GM23338 (cell line): ENCODE results near the gene EVC2. TPM values are rescaled to one million over a fixed set of nuclear protein-coding genes. Genes with fewer than 3 reads are reported as not detected.

Source experiments
- ATAC-seq: fragments of 200-7000 bp; cut with Tn5 transposase; 3 replicates; pipeline ENCODE4 v1.9.1; 2020
- DNase-seq: peaks from one replicate; pipeline ENCODE4 v3.0.0-alpha.2; 2015; ENCODE audit warnings: low spot score
- H2AFZ ChIP-seq: fragments of 200-600 bp; sonication (generic); 2 replicates; pipeline ENCODE4 v1.8.0; 2016; ENCODE audit warnings: antibody characterized with exemption, mild to moderate bottlenecking, moderate library complexity
- H3F3A ChIP-seq: fragments of 200-600 bp; sonication (generic); replicated peaks from 2 replicates; pipeline ENCODE4 v1.8.0; 2017; ENCODE audit warnings: antibody characterized with exemption, mixed run types, low read depth
- H3K27ac ChIP-seq: fragments of 200-600 bp; sonication (generic); 2 replicates; pipeline ENCODE4 v1.6.1; 2016; ENCODE audit warnings: low read depth
- H3K27me3 ChIP-seq: fragments of 200-600 bp; sonication (generic); 2 replicates; pipeline ENCODE4 v1.8.0; 2016; ENCODE audit warnings: mild to moderate bottlenecking, mixed run types, moderate library complexity; ENCODE audit not compliant: insufficient read depth
- H3K36me3 ChIP-seq: fragments of 200-600 bp; sonication (generic); 2 replicates; pipeline ENCODE4 v1.8.0; 2016; ENCODE audit warnings: mild to moderate bottlenecking; ENCODE audit not compliant: insufficient read depth
- H3K4me1 ChIP-seq: fragments of 200-600 bp; sonication (generic); 2 replicates; pipeline ENCODE4 v1.8.0; 2016; ENCODE audit warnings: mild to moderate bottlenecking, moderate library complexity; ENCODE audit not compliant: insufficient read depth
- H3K4me2 ChIP-seq: fragments of 200-600 bp; sonication (generic); 2 replicates; pipeline ENCODE4 v1.7.1; 2017; ENCODE audit warnings: mixed run types
- H3K4me3 ChIP-seq: fragments of 200-600 bp; sonication (generic); 2 replicates; pipeline ENCODE4 v1.6.1; 2016; ENCODE audit warnings: mixed run types
- H3K79me2 ChIP-seq: fragments of 200-600 bp; sonication (generic); replicated peaks from 2 replicates; pipeline ENCODE4 v1.8.0; 2017; ENCODE audit warnings: mild to moderate bottlenecking; ENCODE audit not compliant: insufficient read depth
- H3K9me2 ChIP-seq: fragments of 200-600 bp; sonication (generic); 2 replicates; pipeline ENCODE4 v1.8.0; 2017; ENCODE audit not compliant: insufficient read depth
- H4K20me1 ChIP-seq: fragments of 200-600 bp; sonication (generic); replicated peaks from 2 replicates; pipeline ENCODE4 v1.8.0; 2017; ENCODE audit warnings: mild to moderate bottlenecking; ENCODE audit not compliant: insufficient read depth
- H3K27ac Mint-ChIP-seq: 2 replicates; pipeline ENCODE4 v1.8.0; 2020; ENCODE audit warnings: inconsistent platforms, mild to moderate bottlenecking, moderate library complexity, mixed read lengths
- H3K27me3 Mint-ChIP-seq: 3 replicates; pipeline ENCODE4 v1.8.0; 2022; ENCODE audit warnings: low read depth, mild to moderate bottlenecking, moderate library complexity, mixed read lengths, inconsistent platforms; ENCODE audit not compliant: insufficient read depth, poor library complexity
- H3K36me3 Mint-ChIP-seq: 3 replicates; pipeline ENCODE4 v1.8.0; 2021; ENCODE audit warnings: low read depth, mild to moderate bottlenecking, inconsistent platforms, moderate library complexity, mixed read lengths
- H3K4me1 Mint-ChIP-seq: 3 replicates; pipeline ENCODE4 v1.8.0; 2020; ENCODE audit warnings: mild to moderate bottlenecking, inconsistent platforms, mixed read lengths
- H3K4me3 Mint-ChIP-seq: 3 replicates; pipeline ENCODE4 v1.8.0; 2021; ENCODE audit warnings: moderate library complexity, mild to moderate bottlenecking, inconsistent platforms, mixed read lengths
- H3K9me3 Mint-ChIP-seq: 3 replicates; pipeline ENCODE4 v1.8.0; 2020; ENCODE audit warnings: moderate library complexity, mild to moderate bottlenecking, inconsistent platforms, mixed read lengths
- CREB1 ChIP-seq: fragments of 250-450 bp; sonication (Bioruptor Pico); IDR thresholded peaks from 2 replicates; pipeline ENCODE4 v1.5.0; 2020; ENCODE audit warnings: low read depth, mild to moderate bottlenecking, moderate library complexity
- ETS1 ChIP-seq: IDR thresholded peaks from 2 replicates; pipeline ENCODE4 v1.6.1; 2016; ENCODE audit warnings: antibody characterized with exemption
- JUNB ChIP-seq: IDR thresholded peaks from one replicate; pipeline ENCODE4 v1.6.1; 2016; ENCODE audit warnings: antibody characterized with exemption; ENCODE audit not compliant: unreplicated experiment
- NANOG ChIP-seq: IDR thresholded peaks from 2 replicates; pipeline ENCODE4 v1.6.1; 2016; ENCODE audit warnings: antibody characterized with exemption, borderline replicate concordance
- POLR2AphosphoS5 ChIP-seq: IDR thresholded peaks from 2 replicates; pipeline ENCODE4 v1.6.1; 2016; ENCODE audit warnings: antibody characterized with exemption, low read depth
- REST ChIP-seq: IDR thresholded peaks from one replicate; pipeline ENCODE4 v1.6.1; 2018; ENCODE audit warnings: antibody characterized with exemption; ENCODE audit not compliant: unreplicated experiment
- STAT1 ChIP-seq: IDR thresholded peaks from one replicate; pipeline ENCODE4 v1.6.1; 2016; ENCODE audit warnings: antibody characterized with exemption; ENCODE audit not compliant: unreplicated experiment
- ZNF114 ChIP-seq: fragments of 250-450 bp; sonication (Bioruptor Pico); IDR thresholded peaks from 2 replicates; pipeline ENCODE4 v1.5.0; 2020; ENCODE audit warnings: mild to moderate bottlenecking, moderate library complexity
- ZNF331 ChIP-seq: fragments of 250-450 bp; sonication (Bioruptor Pico); IDR thresholded peaks from 2 replicates; pipeline ENCODE4 v1.5.0; 2020; ENCODE audit warnings: low read depth, mild to moderate bottlenecking, moderate library complexity
- polyA plus RNA-seq: library from polyadenylated mRNA; unstranded; fragments of >200 nt; fragmentation: Nextera tagmentation; extraction: Ambion mirVana; gene quantifications from 2 replicates; pipeline ENCODE4 v1.2.1, GENCODE V29; 2016
- total RNA-seq: library from RNA; depleted of rRNA; stranded (reverse); fragments of >200 nt; shearing (Covaris generic); gene quantifications from 2 replicates; pipeline ENCODE4 v1.2.3, GENCODE V29; 2014
- TF ChIP-seq, protein P1 (sequence below): fragments of 250-450 bp; sonication (Bioruptor Pico); IDR thresholded peaks from 2 replicates; pipeline ENCODE4 v1.5.0; 2020; ENCODE audit warnings: mild to moderate bottlenecking, moderate library complexity

Gene EVC2
- total and polyA plus RNA-seq, 2 experiments from 2014 or later, result 3.4 to 11.5 TPM

- TF ChIP-seq ETS1, result no peak
These were observed 3.3 kb upstream of the EVC2 start (continued) for GRCh38 chr4:5711479-5712184.

DNA sequence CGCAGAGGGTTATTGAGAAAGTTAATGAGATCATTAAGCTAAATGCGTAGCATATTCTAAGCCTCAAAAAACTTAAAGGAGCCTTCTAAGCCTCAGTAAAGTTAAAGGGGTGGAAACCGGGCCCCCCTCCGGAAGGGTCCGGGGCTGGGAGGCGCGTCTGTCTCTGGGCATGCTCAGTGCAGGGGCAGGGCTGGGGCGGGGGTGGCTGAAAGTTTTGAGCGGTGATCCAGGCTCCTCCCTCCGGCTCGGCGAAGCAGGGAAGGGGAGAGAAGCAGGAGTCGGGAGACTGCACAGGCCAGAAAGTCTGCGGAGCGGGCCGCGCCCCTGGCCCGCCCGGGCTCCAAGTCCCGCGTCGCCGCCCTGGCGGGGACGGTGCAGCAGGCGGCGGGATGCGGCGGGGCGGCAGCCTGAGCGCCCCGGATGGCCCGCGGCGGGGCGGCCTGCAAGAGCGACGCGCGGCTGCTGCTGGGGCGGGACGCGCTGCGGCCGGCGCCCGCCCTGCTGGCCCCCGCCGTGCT, 2.7 kb upstream of the EVC2 start, which contains the start of gene EVC:
Gene EVC, plus strand, starts transcription at position 241 of the 518 bp plus-strand sequence. Its CDS starts 180 bp downstream, at position 421.
- Histone ChIP-seq H3K27me3 (peaks cover 30% of the 10 kb centered on the region), H3K4me3 (peak within 1 kb of the TSS; percentile 77), H3K27ac (no peak within 1 kb of the TSS), H3K36me3 (no peaks in the 10 kb centered on the region), H4K20me1 (no peaks in the 10 kb centered on the region; the same call in 1 of the 2 replicates), H3K79me2 (peaks cover 5% of the 10 kb centered on the region; the same call in 1 of the 2 replicates), H3K4me1 (peaks cover 8% of the 10 kb centered on the region; the same call in 1 of the 2 replicates), H3K4me2 (peak within 1 kb of the TSS; percentile 93), H3K9me2 (no peaks in the 10 kb centered on the region), H3F3A (no peaks in the 10 kb centered on the region), H2AFZ (peak within 1 kb of the TSS; percentile 100)
- ATAC-seq (peak; percentile 68), DNase-seq (peak; percentile 71)
- peaks cover 25% of the 10 kb centered on the region for H3K4me1 Mint-ChIP-seq
- no peak for TF ChIP-seq ZNF114
- no peak for TF ChIP-seq CREB1 (CRISPR knock-in tag)
- TF ChIP-seq ETS1, result no peak
- no peak for TF ChIP-seq ZNF331
- no peak for TF ChIP-seq JUNB
- TF ChIP-seq NANOG, result no peak
- no peak for TF ChIP-seq POLR2AphosphoS5
- TF ChIP-seq STAT1, result no peak
- no peak for TF ChIP-seq REST
- TF ChIP-seq, protein P1, sequence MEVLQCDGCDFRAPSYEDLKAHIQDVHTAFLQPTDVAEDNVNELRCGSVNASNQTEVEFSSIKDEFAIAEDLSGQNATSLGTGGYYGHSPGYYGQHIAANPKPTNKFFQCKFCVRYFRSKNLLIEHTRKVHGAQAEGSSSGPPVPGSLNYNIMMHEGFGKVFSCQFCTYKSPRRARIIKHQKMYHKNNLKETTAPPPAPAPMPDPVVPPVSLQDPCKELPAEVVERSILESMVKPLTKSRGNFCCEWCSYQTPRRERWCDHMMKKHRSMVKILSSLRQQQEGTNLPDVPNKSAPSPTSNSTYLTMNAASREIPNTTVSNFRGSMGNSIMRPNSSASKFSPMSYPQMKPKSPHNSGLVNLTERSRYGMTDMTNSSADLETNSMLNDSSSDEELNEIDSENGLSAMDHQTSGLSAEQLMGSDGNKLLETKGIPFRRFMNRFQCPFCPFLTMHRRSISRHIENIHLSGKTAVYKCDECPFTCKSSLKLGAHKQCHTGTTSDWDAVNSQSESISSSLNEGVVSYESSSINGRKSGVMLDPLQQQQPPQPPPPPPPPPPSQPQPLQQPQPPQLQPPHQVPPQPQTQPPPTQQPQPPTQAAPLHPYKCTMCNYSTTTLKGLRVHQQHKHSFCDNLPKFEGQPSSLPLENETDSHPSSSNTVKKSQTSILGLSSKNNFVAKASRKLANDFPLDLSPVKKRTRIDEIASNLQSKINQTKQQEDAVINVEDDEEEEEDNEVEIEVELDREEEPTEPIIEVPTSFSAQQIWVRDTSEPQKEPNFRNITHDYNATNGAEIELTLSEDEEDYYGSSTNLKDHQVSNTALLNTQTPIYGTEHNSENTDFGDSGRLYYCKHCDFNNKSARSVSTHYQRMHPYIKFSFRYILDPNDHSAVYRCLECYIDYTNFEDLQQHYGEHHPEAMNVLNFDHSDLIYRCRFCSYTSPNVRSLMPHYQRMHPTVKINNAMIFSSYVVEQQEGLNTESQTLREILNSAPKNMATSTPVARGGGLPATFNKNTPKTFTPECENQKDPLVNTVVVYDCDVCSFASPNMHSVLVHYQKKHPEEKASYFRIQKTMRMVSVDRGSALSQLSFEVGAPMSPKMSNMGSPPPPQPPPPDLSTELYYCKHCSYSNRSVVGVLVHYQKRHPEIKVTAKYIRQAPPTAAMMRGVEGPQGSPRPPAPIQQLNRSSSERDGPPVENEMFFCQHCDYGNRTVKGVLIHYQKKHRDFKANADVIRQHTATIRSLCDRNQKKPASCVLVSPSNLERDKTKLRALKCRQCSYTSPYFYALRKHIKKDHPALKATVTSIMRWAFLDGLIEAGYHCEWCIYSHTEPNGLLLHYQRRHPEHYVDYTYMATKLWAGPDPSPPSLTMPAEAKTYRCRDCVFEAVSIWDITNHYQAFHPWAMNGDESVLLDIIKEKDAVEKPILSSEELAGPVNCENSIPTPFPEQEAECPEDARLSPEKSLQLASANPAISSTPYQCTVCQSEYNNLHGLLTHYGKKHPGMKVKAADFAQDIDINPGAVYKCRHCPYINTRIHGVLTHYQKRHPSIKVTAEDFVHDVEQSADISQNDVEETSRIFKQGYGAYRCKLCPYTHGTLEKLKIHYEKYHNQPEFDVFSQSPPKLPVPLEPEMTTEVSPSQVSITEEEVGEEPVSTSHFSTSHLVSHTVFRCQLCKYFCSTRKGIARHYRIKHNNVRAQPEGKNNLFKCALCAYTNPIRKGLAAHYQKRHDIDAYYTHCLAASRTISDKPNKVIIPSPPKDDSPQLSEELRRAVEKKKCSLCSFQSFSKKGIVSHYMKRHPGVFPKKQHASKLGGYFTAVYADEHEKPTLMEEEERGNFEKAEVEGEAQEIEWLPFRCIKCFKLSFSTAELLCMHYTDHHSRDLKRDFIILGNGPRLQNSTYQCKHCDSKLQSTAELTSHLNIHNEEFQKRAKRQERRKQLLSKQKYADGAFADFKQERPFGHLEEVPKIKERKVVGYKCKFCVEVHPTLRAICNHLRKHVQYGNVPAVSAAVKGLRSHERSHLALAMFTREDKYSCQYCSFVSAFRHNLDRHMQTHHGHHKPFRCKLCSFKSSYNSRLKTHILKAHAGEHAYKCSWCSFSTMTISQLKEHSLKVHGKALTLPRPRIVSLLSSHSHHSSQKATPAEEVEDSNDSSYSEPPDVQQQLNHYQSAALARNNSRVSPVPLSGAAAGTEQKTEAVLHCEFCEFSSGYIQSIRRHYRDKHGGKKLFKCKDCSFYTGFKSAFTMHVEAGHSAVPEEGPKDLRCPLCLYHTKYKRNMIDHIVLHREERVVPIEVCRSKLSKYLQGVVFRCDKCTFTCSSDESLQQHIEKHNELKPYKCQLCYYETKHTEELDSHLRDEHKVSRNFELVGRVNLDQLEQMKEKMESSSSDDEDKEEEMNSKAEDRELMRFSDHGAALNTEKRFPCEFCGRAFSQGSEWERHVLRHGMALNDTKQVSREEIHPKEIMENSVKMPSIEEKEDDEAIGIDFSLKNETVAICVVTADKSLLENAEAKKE, result no peak
- H3K36me3 Mint-ChIP-seq, result peaks cover 17% of the 10 kb centered on the region
- H3K27ac Mint-ChIP-seq, result no peak within 1 kb of the TSS
- H3K9me3 Mint-ChIP-seq, result peaks cover 8% of the 10 kb centered on the region
- H3K4me3 Mint-ChIP-seq, result peak within 1 kb of the TSS; percentile 78
- H3K27me3 Mint-ChIP-seq, result peaks cover 34% of the 10 kb centered on the region
